ENCODE measurements around the gene PGLYRP2. TPM values are rescaled to one million over a fixed set of nuclear protein-coding genes. Genes with fewer than 3 reads are reported as not detected.
A peak's percentile ranks its signal among the peaks of the same experiment; 100 is the strongest.

PGLYRP2 gene
- total and polyA plus RNA-seq, 4 experiments from 2014 or later = 0.19 to 0.91 (median 0.42) TPM

DNA sequence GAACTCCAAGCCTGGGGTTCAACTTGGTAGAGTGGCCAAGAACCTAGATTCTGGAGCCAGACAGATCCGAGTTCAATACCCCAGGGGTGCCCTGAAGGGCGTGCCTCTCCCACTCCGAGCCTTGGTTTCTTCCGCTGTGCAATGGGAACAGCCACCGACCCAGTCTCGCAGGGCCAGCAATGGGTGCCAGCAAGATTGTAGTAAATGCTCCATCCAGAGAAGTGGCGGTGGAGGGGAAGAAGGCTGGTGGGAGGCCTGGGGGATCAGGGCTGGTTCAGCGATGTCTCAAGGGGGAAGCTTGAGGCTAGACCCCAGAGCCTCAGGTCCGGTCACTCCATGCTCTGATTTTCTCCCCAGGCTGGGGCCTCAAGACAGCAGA, 34.1 kb downstream of the PGLYRP2 start:
- Histone ChIP-seq H3K9me3 (ENCODE audit: control insufficient read depth in 1 of 2, low read length in 2 of 2) (no peaks in the 10 kb centered on the region), H3K4me3 (ENCODE audit: low read length in 2 of 2) (no peak overlapping the region), H3K36me3 (ENCODE audit: insufficient read depth, low read length) (no peaks in the 10 kb centered on the region), H3K27me3 (ENCODE audit: insufficient read depth, low read length) (no peaks in the 10 kb centered on the region), H3K4me1 (ENCODE audit: insufficient read depth, low read length) (peaks cover 9% of the 10 kb centered on the region), H3K27ac (ENCODE audit: low read depth, low read length) (no peak overlapping the region)
- CTCF ChIA-PET (ENCODE audit: partially characterized antibody) = no interaction called here
- Mint-ChIP-seq H3K27ac (peak overlapping the region in 1 of 7 donors; percentile 16), H3K9me3 (peaks cover 0 to under 1% (median 0%) of the 10 kb centered on the region in 8 donors), H3K36me3 (peaks cover under 1 to 4% of the 10 kb centered on the region in 2 donors), H3K27me3 (no peaks in the 10 kb centered on the region), H3K4me1 (peaks cover 4 to 10% (median 7%) of the 10 kb centered on the region in 4 donors), H3K4me3 (no peak overlapping the region)
- intact Hi-C loops (cut with micrococcal nuclease) = no loop called here
- POLR2A ChIA-PET (ENCODE audit: partially characterized antibody) = no interaction called here
- DNase-seq = no peak

DNA sequence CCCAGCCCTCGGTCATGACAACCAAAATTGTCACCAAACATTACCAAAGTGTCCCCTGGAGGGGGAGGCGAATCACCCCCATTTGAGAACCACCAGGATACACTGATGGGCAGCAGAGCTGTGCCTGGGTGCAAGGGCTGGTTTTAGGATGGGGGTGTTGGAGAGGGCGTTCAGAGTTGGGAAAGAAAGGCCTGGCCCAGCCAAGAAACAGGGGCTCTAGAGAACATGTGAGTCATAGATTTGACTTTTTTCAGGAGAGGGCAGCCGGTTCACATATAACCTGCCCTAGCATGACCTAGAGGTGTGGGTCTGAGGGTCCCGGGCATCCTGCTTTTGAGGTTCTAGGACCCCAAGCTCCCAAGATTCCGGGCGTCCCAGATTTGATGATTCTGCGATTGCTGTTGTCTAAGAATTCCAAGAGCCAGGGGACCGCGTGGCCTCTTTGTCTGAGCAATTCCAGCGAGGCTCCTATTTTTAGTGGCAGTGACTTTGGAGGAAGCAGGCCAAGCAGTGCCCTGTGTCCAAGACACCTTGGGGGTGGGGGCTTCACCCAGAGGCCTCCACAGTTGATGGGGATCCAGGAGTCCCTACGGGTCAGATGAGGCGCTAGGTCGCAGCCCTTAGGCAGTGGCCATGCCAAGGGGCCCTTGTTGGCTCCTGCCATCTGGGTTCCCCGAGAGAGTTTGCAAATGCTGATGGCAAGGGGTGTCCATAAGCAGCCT, 34.6 kb downstream of the PGLYRP2 start:
- POLR2A ChIA-PET (ENCODE audit: partially characterized antibody) = no interaction called here
- no peak for DNase-seq
- intact Hi-C loops (cut with micrococcal nuclease) = no loop called here
- no peak overlapping the region for H3K27ac Mint-ChIP-seq
- peaks cover 4 to 8% (median 6%) of the 10 kb centered on the region in 4 donors for H3K4me1 Mint-ChIP-seq
- no peaks in the 10 kb centered on the region for H3K36me3 ChIP-seq (ENCODE audit: insufficient read depth, low read length)
- H3K9me3 Mint-ChIP-seq = no peaks in the 10 kb centered on the region
- H3K36me3 Mint-ChIP-seq = peaks cover 0 to 4% of the 10 kb centered on the region in 2 donors
- H3K9me3 ChIP-seq (ENCODE audit: control insufficient read depth in 1 of 2, low read length in 2 of 2) = no peaks in the 10 kb centered on the region
- H3K27me3 ChIP-seq (ENCODE audit: insufficient read depth, low read length) = no peaks in the 10 kb centered on the region
- no peak overlapping the region for H3K4me3 Mint-ChIP-seq
- no peak overlapping the region for H3K4me3 ChIP-seq (ENCODE audit: low read length in 2 of 2)
- no peaks in the 10 kb centered on the region for H3K27me3 Mint-ChIP-seq
- peaks cover 6% of the 10 kb centered on the region for H3K4me1 ChIP-seq (ENCODE audit: insufficient read depth, low read length)
- H3K27ac ChIP-seq (ENCODE audit: low read depth, low read length) = no peak overlapping the region
- CTCF ChIA-PET (ENCODE audit: partially characterized antibody) = no interaction called here

DNA sequence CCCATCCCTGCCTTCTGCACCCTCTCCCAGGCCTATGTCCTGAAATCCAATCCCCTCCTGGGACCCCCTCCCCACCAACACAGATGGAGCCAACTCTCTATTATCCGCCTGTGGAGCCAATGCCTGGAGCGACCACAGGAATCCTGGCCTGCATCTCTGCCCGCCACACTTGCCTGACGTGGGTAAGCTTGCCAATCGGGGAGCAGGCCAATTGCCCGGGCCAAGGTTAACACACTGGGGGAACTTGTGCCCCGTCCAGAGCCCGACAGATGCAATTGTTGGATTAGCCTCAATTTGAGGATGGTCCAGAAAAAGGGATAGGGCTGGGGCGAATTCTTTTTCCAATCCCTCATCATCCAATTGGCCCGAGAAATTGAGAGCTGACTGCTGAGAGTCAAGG, 35.5 kb downstream of the PGLYRP2 start:
- Histone ChIP-seq H3K27me3 (ENCODE audit: insufficient read depth, low read length) (no peaks in the 10 kb centered on the region), H3K4me3 (ENCODE audit: low read length in 2 of 2) (no peak overlapping the region), H3K9me3 (ENCODE audit: control insufficient read depth in 1 of 2, low read length in 2 of 2) (no peaks in the 10 kb centered on the region), H3K27ac (ENCODE audit: low read depth, low read length) (no peak overlapping the region), H3K4me1 (ENCODE audit: insufficient read depth, low read length) (peaks cover 1% of the 10 kb centered on the region), H3K36me3 (ENCODE audit: insufficient read depth, low read length) (no peaks in the 10 kb centered on the region)
- H3K36me3 Mint-ChIP-seq = peaks cover 0 to 4% of the 10 kb centered on the region in 2 donors
- ChIA-PET CTCF (ENCODE audit: partially characterized antibody) (no interaction called here), POLR2A (ENCODE audit: partially characterized antibody) (no interaction called here)
- no peaks in the 10 kb centered on the region for H3K27me3 Mint-ChIP-seq
- intact Hi-C loops (cut with micrococcal nuclease) = no loop called here
- H3K9me3 Mint-ChIP-seq = no peaks in the 10 kb centered on the region
- H3K4me1 Mint-ChIP-seq = peaks cover 4 to 7% (median 6%) of the 10 kb centered on the region in 4 donors
- H3K4me3 Mint-ChIP-seq = no peak overlapping the region
- no peak overlapping the region for H3K27ac Mint-ChIP-seq
- no peak for DNase-seq

DNA sequence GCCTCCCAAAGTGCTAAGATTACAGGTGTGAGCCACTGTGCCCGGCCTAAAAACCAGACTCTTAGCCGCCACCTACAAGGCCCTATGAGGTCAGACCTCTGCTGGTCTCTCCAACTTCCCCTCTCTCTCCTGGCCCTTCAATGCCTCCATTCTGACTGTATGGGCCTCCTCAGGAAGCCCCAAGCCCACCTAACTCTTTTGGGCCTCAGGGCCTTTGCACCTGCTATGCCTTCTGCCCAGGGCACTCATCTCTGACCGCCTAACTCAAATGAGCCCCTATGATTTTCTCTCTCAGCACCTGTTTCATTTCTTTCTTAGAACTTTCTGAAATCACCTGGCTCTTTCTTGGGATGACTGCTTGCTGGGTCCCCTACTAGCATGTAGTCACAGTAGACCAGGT, 36.0 kb downstream of the PGLYRP2 start:
- Histone ChIP-seq H3K36me3 (ENCODE audit: insufficient read depth, low read length) (no peaks in the 10 kb centered on the region), H3K9me3 (ENCODE audit: control insufficient read depth in 1 of 2, low read length in 2 of 2) (no peaks in the 10 kb centered on the region), H3K27ac (ENCODE audit: low read depth, low read length) (no peak overlapping the region), H3K27me3 (ENCODE audit: insufficient read depth, low read length) (no peaks in the 10 kb centered on the region), H3K4me3 (ENCODE audit: low read length in 2 of 2) (no peak overlapping the region), H3K4me1 (ENCODE audit: insufficient read depth, low read length) (no peaks in the 10 kb centered on the region)
- Mint-ChIP-seq H3K9me3 (no peaks in the 10 kb centered on the region), H3K27me3 (no peaks in the 10 kb centered on the region), H3K27ac (no peak overlapping the region), H3K4me1 (peaks cover 1 to 5% (median 2%) of the 10 kb centered on the region in 4 donors), H3K4me3 (no peak overlapping the region), H3K36me3 (no peaks in the 10 kb centered on the region)
- DNase-seq = no peak
- POLR2A ChIA-PET (ENCODE audit: partially characterized antibody) = no interaction called here
- intact Hi-C loops (cut with micrococcal nuclease) = no loop called here
- CTCF ChIA-PET (ENCODE audit: partially characterized antibody) = no interaction called here

DNA sequence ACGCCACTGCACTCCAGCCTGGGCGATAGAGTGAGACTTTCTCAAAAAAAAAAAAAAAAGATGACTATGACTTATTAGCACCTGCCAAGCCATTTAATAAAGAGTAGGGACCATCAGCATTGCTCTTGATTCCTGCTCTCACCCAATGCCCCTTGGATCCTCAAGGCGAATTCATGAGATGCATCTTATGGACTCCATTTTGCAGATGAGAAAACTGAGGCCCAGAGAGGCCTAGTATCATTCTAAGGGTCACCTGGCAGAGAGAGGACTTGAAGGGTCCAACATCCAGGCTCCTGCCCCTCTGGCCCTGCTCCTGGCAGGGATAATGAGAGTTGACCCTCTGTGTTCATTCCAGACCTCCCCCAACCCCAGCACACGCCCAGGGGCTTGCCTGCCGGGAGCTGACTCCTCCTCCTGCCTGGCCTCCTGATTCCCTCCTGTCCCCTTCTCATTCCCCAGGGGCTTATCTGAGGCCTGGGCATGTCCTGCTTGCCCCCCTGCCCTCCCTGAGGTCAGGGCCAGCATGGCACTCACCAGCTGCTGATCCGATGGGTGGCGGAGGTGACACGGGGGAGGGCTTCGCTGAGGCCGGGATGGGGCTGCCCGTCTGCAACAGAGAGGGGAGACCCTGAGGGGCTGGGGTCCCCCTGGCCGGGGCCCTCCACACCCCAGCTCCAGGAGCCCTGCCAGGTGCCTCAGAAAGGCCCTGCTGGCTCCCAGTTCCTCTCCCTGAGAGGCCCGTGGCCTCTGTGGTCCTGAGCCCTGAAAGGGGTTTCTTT, 37.0 kb downstream of the PGLYRP2 start:
- Histone ChIP-seq H3K27ac (ENCODE audit: low read depth, low read length) (no peak overlapping the region), H3K4me1 (ENCODE audit: insufficient read depth, low read length) (no peaks in the 10 kb centered on the region), H3K9me3 (ENCODE audit: control insufficient read depth in 1 of 2, low read length in 2 of 2) (no peaks in the 10 kb centered on the region), H3K36me3 (ENCODE audit: insufficient read depth, low read length) (no peaks in the 10 kb centered on the region), H3K27me3 (ENCODE audit: insufficient read depth, low read length) (no peaks in the 10 kb centered on the region), H3K4me3 (ENCODE audit: low read length in 2 of 2) (no peak overlapping the region)
- Mint-ChIP-seq H3K27ac (no peak overlapping the region), H3K4me1 (peaks cover 0 to 1% (median 1%) of the 10 kb centered on the region in 4 donors), H3K4me3 (no peak overlapping the region), H3K27me3 (no peaks in the 10 kb centered on the region), H3K36me3 (no peaks in the 10 kb centered on the region), H3K9me3 (no peaks in the 10 kb centered on the region)
- intact Hi-C loops (cut with micrococcal nuclease) = no loop called here
- no peak for DNase-seq
- ChIA-PET POLR2A (ENCODE audit: partially characterized antibody) (interaction anchor here (1.3 to 1.4 kb wide), 3 partner anchors 8 to 24 kb away, joined by 4 to 7 read pairs (median 5); partner anchors contain the start of gene AKAP8L), CTCF (ENCODE audit: partially characterized antibody) (no interaction called here)

DNA sequence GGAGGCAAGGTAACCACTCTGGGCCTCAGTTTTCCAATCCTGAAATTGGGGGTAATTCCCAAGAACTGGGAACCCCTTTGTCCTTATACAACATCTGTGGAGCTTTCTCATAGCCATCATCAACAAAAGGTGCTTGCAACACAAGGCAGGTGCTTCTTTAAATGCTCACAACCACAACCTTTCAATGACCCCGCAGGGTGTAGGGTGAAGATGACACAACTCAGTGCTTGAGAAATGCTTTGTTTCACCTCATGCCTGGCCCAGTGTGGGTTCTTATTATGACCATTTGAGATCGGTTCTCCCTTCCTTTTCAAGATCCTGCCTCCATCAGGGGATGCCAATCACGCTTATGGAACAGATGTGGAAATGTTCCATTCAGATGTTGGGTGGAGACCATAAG, 38.0 kb downstream of the PGLYRP2 start:
- no peak overlapping the region for H3K4me3 ChIP-seq (ENCODE audit: low read length in 2 of 2)
- Mint-ChIP-seq H3K27ac (peak overlapping the region in 2 of 7 donors; percentile 5 to 23), H3K9me3 (no peaks in the 10 kb centered on the region), H3K27me3 (no peaks in the 10 kb centered on the region), H3K4me1 (peaks cover 0 to 1% (median 1%) of the 10 kb centered on the region in 4 donors), H3K4me3 (no peak overlapping the region), H3K36me3 (no peaks in the 10 kb centered on the region)
- ChIA-PET CTCF (ENCODE audit: partially characterized antibody) (no interaction called here), POLR2A (ENCODE audit: partially characterized antibody) (interaction anchor here (1.3 to 1.4 kb wide), 3 partner anchors 8 to 23 kb away, joined by 4 to 7 read pairs (median 5); partner anchors contain the start of gene AKAP8L)
- H3K36me3 ChIP-seq (ENCODE audit: insufficient read depth, low read length) = no peaks in the 10 kb centered on the region
- intact Hi-C loops (cut with micrococcal nuclease) = no loop called here
- H3K9me3 ChIP-seq (ENCODE audit: control insufficient read depth in 1 of 2, low read length in 2 of 2) = no peaks in the 10 kb centered on the region
- no peaks in the 10 kb centered on the region for H3K4me1 ChIP-seq (ENCODE audit: insufficient read depth, low read length)
- no peaks in the 10 kb centered on the region for H3K27me3 ChIP-seq (ENCODE audit: insufficient read depth, low read length)
- H3K27ac ChIP-seq (ENCODE audit: low read depth, low read length) = no peak overlapping the region
- DNase-seq = no peak

DNA sequence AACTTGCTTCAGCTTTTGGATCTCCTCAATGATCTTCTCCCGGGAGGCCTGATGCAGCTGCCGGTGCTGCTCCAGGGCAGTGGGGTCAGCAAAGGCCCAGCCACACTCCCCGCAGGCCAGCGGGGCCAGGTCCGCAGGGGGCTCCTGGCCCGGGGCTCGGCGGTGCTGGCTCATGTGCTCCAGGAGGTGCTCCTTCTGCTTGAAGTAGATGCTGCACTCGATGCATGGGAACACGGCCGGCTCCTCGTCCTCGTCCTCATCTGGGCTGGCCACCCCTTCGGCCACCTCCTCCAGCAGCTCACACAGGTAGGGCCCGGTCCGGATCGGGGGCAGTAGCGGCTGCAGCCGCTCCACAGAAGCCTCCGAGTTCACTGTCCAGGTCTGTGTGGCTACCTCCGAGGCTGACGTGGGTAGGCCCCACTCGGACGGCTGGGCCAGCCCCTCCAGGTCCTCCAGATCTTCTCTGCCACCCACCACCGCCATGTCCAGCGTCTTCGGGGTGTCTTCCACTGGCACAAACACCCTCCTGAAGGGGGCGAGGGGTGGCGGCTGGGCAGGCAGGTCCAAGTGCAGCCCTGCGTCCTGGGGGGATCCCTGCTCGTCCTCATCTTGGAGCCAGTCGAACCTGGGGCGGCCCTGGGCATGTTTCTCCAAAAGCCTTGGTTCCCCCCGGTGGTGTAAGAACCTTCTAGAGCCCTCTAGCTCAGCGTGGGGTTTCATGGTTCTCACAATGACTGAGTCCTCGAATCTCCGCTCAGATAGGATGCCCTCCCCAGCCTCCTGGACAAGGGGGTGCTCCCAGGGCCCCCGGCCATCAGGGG, 39.3 kb downstream of the PGLYRP2 start:
- POLR2A ChIA-PET (ENCODE audit: partially characterized antibody) = no interaction called here
- H3K27me3 Mint-ChIP-seq = no peaks in the 10 kb centered on the region
- H3K4me1 Mint-ChIP-seq = peaks cover 0 to 4% (median 2%) of the 10 kb centered on the region in 4 donors
- Histone ChIP-seq H3K4me1 (ENCODE audit: insufficient read depth, low read length) (no peaks in the 10 kb centered on the region), H3K4me3 (ENCODE audit: low read length in 2 of 2) (no peak overlapping the region), H3K36me3 (ENCODE audit: insufficient read depth, low read length) (no peaks in the 10 kb centered on the region), H3K27me3 (ENCODE audit: insufficient read depth, low read length) (no peaks in the 10 kb centered on the region), H3K27ac (ENCODE audit: low read depth, low read length) (no peak overlapping the region), H3K9me3 (ENCODE audit: control insufficient read depth in 1 of 2, low read length in 2 of 2) (no peaks in the 10 kb centered on the region)
- H3K4me3 Mint-ChIP-seq = no peak overlapping the region
- intact Hi-C loops (cut with micrococcal nuclease) = no loop called here
- no peak for DNase-seq
- no peak overlapping the region for H3K27ac Mint-ChIP-seq
- H3K9me3 Mint-ChIP-seq = no peaks in the 10 kb centered on the region
- no peaks in the 10 kb centered on the region for H3K36me3 Mint-ChIP-seq
- CTCF ChIA-PET (ENCODE audit: partially characterized antibody) = no interaction called here

All from CD4-positive, alpha-beta memory T cell (primary cell).